HG02970 (cell line): ENCODE measurements around the gene MTURN.
"Not testable (repeated sequence)": the region's sequence is repeated elsewhere in the genome, so short reads cannot be mapped to it uniquely, and the experiment has no call there.

ENCODE experiments used
- ATAC-seq: cut with Tn5 transposase; IDR thresholded peaks from one replicate; pipeline ENCODE4 v1.9.1; 2021; ENCODE audit warnings: mild to moderate bottlenecking, moderate library complexity, moderate number of reproducible peaks; ENCODE audit not compliant: unreplicated experiment, low FRiP score

MTURN gene

GRCh38 chr7:30176463-30177109, 41.8 kb downstream of the MTURN start:
- ATAC-seq: no peak

GRCh38 chr7:30177186-30177585, 42.4 kb downstream of the MTURN start:
- ATAC-seq: no peak

DNA sequence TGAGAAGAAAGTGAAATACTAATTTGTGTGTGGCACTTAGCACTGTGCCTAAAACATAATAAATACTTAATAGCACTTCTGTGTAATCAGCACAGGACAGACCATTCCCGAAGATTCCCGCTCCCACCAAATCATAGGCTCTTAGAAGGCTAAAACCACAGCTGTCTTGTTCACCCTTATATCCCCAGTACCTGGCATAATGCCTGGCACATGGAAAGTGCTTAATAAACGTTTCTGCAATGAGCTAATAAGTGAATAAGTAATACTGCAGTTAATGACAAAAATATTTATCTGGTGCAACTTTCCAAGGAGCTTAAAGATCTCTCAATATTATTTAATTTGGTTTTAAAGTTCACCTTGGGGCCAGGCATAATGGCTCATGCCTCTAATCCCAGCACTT, 43.2 kb downstream of the MTURN start:
- ATAC-seq: no peak

GRCh38 chr7:30178748-30179436, 44.1 kb downstream of the MTURN start:
- ATAC-seq: no peak

DNA sequence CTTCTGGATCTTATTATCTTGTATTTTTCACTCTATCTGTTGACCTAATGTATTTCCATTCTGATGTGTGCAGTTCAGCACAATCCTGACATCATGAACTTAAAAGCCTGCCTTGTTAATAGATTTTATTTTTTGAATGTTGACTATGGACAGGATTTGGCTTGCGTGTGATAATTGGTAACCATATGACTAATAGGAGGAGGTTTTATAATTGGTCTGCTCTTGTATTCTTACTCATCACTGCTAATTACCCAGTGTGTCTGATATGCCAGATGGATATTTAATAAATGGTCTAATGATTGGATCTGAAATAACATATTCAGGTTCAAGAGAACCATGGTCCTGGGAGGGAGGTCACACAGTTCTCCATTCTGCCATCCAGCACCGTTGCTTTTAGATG, 45.9 kb downstream of the MTURN start:
- ATAC-seq: no peak

DNA sequence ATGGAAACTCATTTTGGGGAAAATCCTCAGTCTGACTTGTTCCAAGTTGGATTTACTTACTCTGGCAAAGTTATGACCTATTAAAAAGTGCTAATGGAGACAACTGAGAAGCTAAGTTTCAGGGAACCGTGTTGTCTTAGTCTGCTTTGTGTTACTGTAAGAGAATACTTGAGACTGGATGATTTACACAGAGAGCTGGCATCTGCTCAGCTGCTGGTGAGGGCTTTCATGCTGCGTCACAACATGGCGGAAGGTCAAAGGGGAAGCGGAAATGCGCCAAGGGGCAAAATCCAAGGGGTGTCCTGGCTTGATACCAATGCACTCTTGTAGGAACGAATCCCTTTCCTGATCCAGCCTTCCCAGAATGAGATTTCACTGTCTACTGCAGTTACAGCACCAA, 46.4 kb downstream of the MTURN start:
- no peak for ATAC-seq

GRCh38 chr7:30181736-30182522, 47.1 kb downstream of the MTURN start:
- ATAC-seq: no peak

DNA sequence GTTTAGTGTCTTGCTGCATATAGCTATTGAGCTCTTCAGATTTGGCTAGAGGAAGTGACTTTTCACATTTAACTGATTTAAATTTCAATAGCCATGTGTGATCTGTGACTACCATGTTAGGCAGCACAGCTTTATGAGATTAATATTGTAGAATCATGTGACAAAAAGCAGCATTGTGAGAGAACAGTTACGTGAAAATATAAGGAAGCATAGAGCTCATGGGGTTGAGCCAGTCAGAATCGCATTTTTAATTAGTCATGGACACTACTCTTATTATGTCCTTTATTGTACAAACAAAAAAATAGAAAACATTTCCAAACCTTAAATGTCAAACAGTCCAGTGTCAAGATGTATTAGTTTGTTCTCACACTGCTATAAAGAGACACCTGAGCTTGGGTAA, 48.0 kb downstream of the MTURN start:
- no peak for ATAC-seq

DNA sequence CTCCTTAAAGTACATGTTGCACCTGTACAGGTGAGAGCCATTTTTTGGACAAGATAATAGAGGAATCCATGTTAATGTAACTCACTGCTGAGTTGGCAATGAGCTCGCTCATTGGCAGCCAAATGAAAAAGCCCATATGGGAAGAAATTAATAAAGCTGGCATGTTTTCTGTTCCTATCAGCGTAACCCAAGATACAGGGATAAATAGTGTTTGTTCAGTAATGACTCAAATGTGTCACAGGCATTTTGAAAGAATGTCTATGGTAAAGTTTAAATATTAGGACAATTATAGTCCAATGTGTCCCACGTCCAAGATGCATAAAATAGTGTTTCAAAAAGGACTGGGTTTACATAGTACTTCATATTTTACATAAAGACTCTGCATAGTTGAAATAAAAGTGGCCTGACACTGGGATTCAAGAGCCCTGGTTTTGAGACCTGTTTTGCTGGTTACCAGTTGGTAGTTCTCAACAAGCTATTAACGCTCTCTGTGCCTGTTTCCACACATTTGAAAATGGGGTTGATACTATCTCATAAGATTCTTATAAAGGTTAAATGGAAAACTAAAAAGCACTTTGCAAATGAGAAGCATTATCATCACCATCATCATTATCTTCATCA, 49.1 kb downstream of the MTURN start:
- ATAC-seq: no peak

GRCh38 chr7:30184791-30185487, 50.2 kb downstream of the MTURN start:
- ATAC-seq: no peak

GRCh38 chr7:30185496-30185895, 50.7 kb downstream of the MTURN start:
- ATAC-seq: no peak

GRCh38 chr7:30186725-30187124, 51.9 kb downstream of the MTURN start:
- no peak for ATAC-seq

GRCh38 chr7:30187513-30187912, 52.7 kb downstream of the MTURN start:
- no peak for ATAC-seq

- not testable (repeated sequence) for ATAC-seq
Observed at GRCh38 chr7:30188381-30188780, 53.6 kb downstream of the MTURN start.

GRCh38 chr7:30188811-30189210, 54.0 kb downstream of the MTURN start:
- no peak for ATAC-seq

DNA sequence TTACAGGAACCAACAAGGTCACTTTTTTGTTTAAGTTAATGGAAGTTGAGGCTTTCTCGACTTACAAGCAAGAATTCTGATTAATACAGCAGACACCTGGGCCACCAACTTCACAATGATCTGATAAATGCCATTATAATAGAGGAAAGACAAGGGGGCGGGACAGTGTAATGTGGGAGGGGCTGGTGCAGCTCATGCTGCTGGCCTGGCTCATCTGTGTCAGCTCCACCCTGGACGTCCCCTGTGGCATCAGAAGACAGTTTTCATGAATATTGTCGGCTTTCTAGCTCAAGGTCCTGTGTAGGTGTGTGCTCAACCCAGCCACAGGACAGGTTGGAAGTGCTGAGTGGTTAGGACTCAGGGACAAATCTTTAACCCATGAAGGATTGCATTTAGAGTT, 57.0 kb downstream of the MTURN start:
- ATAC-seq: no peak

DNA sequence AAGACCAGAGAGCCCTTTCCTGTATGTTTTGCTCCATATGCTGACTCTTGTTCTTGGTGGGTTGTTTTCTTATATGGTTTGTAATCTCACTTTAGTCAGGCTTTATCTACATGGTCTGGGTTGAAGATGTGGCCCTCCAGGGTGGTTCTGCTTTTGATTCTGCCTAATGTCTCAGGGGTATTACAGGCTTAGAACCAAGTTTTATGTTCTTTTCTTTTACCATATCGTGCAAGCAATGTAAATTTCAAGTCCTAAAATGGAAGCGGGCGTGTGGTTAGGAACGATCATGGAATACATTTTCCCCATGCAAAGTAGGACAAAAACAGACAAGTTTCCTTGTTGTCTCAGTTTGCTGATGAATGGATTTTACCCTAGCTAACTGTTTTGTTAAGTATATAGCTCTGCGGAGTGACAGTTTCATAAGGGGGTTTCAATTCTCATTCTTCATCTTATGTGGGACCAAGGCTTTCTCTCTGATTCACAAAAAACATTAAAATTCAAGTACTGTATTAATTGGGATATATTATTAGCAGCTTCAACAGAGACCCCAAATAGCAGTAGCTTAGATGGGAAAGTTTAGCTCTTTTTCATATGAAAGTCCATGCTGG, 58.7 kb downstream of the MTURN start:
- ATAC-seq: no peak

GRCh38 chr7:30196408-30196807, 61.6 kb downstream of the MTURN start:
- ATAC-seq: no peak

GRCh38 chr7:30197438-30197837, 62.7 kb downstream of the MTURN start:
- ATAC-seq: no peak

- ATAC-seq: no peak
Observed at GRCh38 chr7:30199271-30199670, 64.5 kb downstream of the MTURN start.
